Ishikawa (cell line): Measurements from ENCODE around the gene C6.

ENCODE experiments used
- CEBPB ChIP-seq: IDR thresholded peaks from 2 replicates; pipeline ENCODE4 v1.6.1; 2012
- CREB1 ChIP-seq: IDR thresholded peaks from 2 replicates; pipeline ENCODE4 v1.6.1; 2012; ENCODE audit warnings: low read depth
- EGR1 ChIP-seq: IDR thresholded peaks from 2 replicates; pipeline ENCODE4 v1.6.1; 2012
- EP300 ChIP-seq: IDR thresholded peaks from 2 replicates; pipeline ENCODE4 v1.6.1; 2012; ENCODE audit warnings: borderline replicate concordance
- FOXM1 ChIP-seq: IDR thresholded peaks from 2 replicates; pipeline ENCODE4 v1.6.1; 2012; ENCODE audit warnings: low read depth, borderline replicate concordance
- NFIC ChIP-seq: IDR thresholded peaks from 2 replicates; pipeline ENCODE4 v1.6.1; 2012
- RAD21 ChIP-seq: IDR thresholded peaks from 2 replicates; pipeline ENCODE4 v1.6.1; 2012; ENCODE audit warnings: low read depth
- TAF1 ChIP-seq: IDR thresholded peaks from 2 replicates; pipeline ENCODE4 v1.6.1; 2012; ENCODE audit warnings: low read depth, mild to moderate bottlenecking
- TCF12 ChIP-seq: IDR thresholded peaks from 2 replicates; pipeline ENCODE4 v1.6.1; 2012; ENCODE audit warnings: low read depth
- TEAD4 ChIP-seq: IDR thresholded peaks from 2 replicates; pipeline ENCODE4 v1.6.1; 2012
- USF1 ChIP-seq: IDR thresholded peaks from 2 replicates; pipeline ENCODE4 v1.6.1; 2012
- YY1 ChIP-seq: IDR thresholded peaks from 2 replicates; pipeline ENCODE4 v1.6.1; 2012; ENCODE audit warnings: low read depth
- ZBTB7A ChIP-seq: IDR thresholded peaks from 2 replicates; pipeline ENCODE4 v1.6.1; 2012; ENCODE audit warnings: low read depth
- TF ChIP-seq, protein P1 (sequence below): IDR thresholded peaks from 2 replicates; pipeline ENCODE4 v1.6.1; 2012
- TF ChIP-seq, protein P2 (sequence below): IDR thresholded peaks from 2 replicates; pipeline ENCODE4 v1.6.1; 2012; ENCODE audit warnings: low read depth, mild to moderate bottlenecking

C6 gene

GRCh38 chr5:41157272-41157894 lies 55.9 kb downstream of the C6 start:
- TF ChIP-seq EGR1 (no peak), EP300 (no peak), NFIC (no peak), FOXM1 (no peak), RAD21 (no peak), TAF1 (no peak), CEBPB (no peak), TEAD4 (no peak)
- TF ChIP-seq, protein P1, sequence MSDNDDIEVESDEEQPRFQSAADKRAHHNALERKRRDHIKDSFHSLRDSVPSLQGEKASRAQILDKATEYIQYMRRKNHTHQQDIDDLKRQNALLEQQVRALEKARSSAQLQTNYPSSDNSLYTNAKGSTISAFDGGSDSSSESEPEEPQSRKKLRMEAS = no peak

DNA sequence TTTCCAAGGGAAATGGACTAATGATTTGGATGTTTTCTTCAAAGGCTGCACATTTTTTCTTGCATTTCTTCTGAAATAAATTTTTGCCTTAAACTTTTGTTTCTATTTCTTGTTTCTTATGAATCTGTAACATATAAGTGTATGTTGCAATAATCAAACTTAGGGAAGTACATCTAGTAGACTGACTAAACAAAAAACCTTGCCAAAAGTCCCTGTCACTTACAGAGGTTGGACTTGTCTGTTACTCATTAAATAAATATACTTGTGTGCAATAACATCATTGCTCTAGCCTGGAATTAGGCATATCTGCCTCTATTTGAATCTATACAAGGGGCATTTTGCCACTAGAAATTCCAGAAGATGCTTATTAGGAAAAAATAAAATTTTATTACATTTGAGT lies 56.6 kb downstream of the C6 start:
- TF ChIP-seq NFIC (no peak), CEBPB (no peak), TEAD4 (no peak)

GRCh38 chr5:41154491-41154890 lies 58.8 kb downstream of the C6 start:
- TF ChIP-seq YY1 (no peak), CREB1 (no peak), TAF1 (no peak), EP300 (no peak), NFIC (no peak), CEBPB (no peak), TCF12 (no peak), USF1 (no peak), ZBTB7A (no peak), EGR1 (no peak), TEAD4 (no peak)
- TF ChIP-seq, protein P2, sequence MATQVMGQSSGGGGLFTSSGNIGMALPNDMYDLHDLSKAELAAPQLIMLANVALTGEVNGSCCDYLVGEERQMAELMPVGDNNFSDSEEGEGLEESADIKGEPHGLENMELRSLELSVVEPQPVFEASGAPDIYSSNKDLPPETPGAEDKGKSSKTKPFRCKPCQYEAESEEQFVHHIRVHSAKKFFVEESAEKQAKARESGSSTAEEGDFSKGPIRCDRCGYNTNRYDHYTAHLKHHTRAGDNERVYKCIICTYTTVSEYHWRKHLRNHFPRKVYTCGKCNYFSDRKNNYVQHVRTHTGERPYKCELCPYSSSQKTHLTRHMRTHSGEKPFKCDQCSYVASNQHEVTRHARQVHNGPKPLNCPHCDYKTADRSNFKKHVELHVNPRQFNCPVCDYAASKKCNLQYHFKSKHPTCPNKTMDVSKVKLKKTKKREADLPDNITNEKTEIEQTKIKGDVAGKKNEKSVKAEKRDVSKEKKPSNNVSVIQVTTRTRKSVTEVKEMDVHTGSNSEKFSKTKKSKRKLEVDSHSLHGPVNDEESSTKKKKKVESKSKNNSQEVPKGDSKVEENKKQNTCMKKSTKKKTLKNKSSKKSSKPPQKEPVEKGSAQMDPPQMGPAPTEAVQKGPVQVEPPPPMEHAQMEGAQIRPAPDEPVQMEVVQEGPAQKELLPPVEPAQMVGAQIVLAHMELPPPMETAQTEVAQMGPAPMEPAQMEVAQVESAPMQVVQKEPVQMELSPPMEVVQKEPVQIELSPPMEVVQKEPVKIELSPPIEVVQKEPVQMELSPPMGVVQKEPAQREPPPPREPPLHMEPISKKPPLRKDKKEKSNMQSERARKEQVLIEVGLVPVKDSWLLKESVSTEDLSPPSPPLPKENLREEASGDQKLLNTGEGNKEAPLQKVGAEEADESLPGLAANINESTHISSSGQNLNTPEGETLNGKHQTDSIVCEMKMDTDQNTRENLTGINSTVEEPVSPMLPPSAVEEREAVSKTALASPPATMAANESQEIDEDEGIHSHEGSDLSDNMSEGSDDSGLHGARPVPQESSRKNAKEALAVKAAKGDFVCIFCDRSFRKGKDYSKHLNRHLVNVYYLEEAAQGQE = no peak
- TF ChIP-seq, protein P1 = no peak

GRCh38 chr5:41151564-41151963 lies 61.8 kb downstream of the C6 start:
- TF ChIP-seq ZBTB7A (no peak), RAD21 (no peak), NFIC (no peak), YY1 (no peak), EP300 (no peak), TEAD4 (no peak), CEBPB (no peak), FOXM1 (no peak), CREB1 (no peak), TCF12 (no peak), TAF1 (no peak), EGR1 (no peak), USF1 (no peak)
- TF ChIP-seq, protein P1 = no peak
- TF ChIP-seq, protein P2 = no peak

DNA sequence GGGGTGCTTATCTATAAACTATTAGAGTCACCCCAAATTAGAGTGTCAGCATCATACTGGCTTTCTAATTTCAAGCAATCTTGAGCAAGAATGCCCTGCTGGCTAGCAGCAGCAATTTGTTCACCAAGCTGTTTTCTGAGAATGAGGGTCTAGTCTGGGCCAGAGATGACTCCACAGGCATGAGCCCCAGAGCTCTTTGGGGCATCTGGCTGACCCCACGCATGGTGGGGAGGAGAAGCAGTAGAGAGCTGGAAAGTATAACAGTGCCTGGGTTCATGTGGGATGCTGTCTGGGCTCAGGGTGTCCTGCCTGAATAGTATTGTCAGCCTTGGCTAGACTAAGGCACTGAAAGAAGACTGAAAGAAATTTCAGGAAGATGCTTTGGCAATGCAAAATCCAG lies 64.9 kb downstream of the C6 start:
- TF ChIP-seq CREB1 (no peak), EP300 (no peak), TEAD4 (no peak), NFIC (no peak), RAD21 (no peak), FOXM1 (no peak)
- TF ChIP-seq, protein P2 = no peak
- TF ChIP-seq, protein P1 = no peak
